NOMO-1 (cell line): ENCODE measurements around the gene INSIG2.
"Not testable (repeated sequence)": the region's sequence is repeated elsewhere in the genome, so short reads cannot be mapped to it uniquely, and the experiment has no call there.

Experiments used
- DNase-seq, 2 experiments: peaks; one replicate each; lab custom pipeline; 2025; ENCODE audit not compliant: unreplicated experiment in 2 of 2; lab: John Stamatoyannopoulos, UW

The INSIG2 gene

GRCh38 chr2:118059919-118060478, 28.3 kb upstream of the INSIG2 start:
- DNase-seq, result peak in 1 of 2 experiments; percentile 47

DNA sequence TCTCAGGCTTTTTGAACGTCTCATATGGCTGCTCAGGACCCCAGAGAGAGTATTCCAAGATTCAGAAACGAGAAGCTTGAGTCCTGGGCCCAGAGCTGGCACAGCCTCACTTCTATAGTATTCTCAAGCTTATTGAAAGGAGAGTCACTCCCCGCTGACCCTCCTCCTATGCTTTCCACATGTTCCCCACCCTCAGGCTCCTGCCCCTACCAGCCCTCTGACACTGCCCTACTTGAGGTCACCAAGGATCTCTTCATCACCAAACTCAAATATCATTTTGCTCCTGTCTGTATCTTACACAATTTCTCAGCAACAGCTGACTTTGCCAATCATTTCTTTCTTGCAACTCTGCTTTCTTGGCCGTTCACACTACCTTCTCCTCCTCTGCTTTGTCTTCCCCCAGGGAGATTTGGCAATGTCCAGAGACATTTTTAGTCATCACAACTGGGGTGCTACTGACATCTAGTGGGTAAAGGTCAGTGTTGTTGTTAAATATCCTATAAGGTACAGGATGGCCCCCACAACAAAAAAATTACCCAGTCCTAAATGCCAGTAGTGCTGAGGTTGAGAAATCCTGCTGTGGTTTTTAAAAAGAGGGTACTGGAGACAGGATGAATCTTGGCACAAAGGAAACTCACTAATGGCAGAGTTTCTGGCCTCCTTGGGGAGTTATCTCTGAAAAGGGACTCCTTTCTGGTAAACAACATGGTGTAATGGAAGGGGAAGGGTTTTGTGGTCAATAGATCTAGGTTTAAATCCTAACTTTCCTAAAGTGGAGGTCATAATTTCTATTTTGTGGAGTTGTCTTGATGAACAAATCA, 26.9 kb upstream of the INSIG2 start:
- DNase-seq, result peak; percentile 67 to 89

DNA sequence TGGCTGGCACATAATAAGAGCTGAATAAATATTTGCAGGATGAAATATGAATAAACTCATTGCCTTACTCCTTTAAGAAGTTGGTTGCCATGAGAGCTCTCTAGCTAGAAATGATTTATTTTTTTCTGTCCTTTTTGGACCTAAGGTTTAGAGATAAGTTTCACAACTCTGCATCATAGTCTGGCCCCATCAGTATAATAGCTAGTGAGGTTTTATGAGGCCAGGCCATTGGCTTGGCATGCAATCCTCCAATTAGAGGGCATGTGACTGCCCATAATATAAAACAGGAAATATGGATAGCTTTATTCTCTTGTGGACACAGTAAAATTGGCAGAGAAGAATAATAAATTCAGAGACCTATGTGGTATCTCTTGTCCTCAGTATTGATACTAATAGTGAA, 26.2 kb upstream of the INSIG2 start:
- DNase-seq, result peak in 1 of 2 experiments; percentile 55

GRCh38 chr2:118062669-118063068, 25.6 kb upstream of the INSIG2 start:
- no peak for DNase-seq

- DNase-seq, result no peak
These were observed 23.1 kb upstream of the INSIG2 start for GRCh38 chr2:118065015-118065706.

DNA sequence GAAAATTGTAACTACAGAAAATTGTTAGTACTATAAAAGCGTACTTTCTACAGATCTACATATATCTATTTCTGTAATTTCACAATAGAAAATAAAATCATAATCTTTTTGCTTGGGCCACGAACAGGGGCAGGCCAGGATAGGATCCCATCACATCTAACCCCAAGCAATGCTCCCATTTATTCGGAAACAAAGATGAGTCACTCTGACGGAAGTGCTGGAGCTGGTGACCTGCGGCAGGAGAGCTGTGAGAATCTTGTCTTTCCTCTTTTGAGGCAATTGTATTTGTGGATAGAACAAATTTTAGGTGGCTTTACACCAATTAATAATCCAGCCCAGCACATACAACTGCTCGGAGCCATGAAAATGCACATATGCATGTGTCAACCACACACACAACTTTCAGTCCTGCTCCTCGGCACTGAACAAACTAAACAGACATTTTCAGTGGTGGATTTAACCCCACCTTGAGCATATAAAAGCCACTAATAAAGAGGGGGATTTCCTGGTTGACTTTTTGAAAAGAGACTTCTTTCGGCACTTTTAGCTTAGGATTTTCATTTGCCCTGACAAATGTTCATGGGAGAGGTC, 22.3 kb upstream of the INSIG2 start:
- DNase-seq, result no peak

DNA sequence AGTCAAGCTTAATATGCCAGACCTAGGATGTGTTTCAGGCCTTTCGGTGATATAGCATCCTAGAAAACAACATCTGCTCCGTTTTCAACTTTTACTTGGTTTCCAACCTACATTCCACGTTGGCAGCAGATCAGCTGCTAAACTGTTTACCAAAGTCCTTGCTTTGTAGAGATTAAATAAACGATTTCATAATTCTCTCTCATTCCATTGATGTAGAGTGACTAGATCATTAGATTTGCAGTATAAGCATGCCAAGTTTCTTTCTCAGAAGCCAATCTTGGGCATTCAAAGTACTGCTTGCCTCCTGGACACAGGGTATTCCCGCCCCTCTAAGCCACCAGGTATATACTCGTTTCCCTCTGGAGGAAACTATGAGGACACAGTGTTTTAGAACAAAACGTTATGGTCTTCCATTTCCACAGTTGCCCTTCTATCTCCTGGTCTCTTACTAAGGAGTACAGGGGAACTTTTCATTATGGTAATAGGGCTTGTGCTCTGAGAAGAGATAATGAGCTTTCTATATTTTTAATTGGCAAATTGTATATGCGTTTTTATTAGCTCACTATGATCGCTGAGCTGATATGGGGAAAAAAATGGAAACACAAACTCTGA, 10.5 kb upstream of the INSIG2 start:
- DNase-seq, result no peak

- no peak for DNase-seq
These were observed 9.5 kb upstream of the INSIG2 start for GRCh38 chr2:118078734-118079133.

- DNase-seq, result no peak
These were observed 3.7 kb upstream of the INSIG2 start for GRCh38 chr2:118084491-118085089.

GRCh38 chr2:118085173-118086023, 2.9 kb upstream of the INSIG2 start:
- no peak for DNase-seq

- no peak for DNase-seq
These were observed 2.1 kb upstream of the INSIG2 start for GRCh38 chr2:118086024-118086633.

- peak; percentile 29 to 37 for DNase-seq
These were observed 999 bp downstream of the INSIG2 start for GRCh38 chr2:118089139-118089800.

DNA sequence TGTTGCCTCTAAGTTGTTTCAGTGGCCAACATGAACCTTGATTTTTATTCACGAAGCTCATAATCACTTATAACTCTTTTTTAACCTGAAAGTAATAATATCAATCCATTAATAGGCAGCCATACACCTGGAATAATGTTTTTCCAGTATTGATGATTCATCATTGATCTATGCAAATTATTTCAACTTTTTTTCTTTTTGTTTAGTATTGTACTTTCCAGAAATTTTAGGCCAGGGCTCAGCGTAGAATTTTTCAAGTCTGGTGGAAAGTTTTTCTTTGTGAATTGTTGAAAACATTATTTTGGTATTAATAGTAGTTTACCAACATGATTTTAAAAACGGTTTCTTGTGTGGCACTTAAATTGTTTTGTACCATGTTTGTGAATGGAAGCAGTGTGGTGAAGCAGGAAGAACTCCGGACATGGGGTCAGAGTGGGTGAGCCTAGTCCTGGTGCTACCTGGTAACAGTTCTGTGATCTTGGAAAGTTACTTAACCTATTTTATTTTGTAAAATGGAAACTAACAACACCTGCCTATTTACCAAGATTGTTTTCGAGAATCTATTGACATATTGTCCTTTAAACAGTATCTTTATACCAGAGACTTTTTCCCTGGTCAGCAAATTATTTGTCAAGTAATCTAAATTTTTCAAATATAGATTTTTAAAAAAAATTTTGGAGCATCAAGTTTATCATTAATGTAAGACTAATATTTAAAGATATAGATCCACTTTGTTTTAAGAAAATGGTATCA, 2.3 kb downstream of the INSIG2 start:
- no peak for DNase-seq

DNA sequence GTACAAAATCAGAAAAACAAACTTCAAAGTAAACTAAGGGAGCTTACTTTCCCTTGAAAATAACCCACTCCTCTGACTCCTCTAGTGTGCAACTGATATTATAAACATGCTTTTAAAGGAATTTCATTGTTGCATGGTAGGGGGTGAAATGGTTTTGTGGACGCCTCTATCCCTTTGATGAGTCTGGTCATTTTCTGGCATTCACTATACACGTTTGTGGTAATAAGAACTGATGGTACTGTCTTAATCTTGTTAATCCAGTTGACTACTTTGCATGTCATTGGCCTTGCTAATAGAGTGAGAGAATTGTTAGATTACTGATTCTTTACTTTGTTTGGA, 2.8 kb downstream of the INSIG2 start:
- DNase-seq, result no peak

DNA sequence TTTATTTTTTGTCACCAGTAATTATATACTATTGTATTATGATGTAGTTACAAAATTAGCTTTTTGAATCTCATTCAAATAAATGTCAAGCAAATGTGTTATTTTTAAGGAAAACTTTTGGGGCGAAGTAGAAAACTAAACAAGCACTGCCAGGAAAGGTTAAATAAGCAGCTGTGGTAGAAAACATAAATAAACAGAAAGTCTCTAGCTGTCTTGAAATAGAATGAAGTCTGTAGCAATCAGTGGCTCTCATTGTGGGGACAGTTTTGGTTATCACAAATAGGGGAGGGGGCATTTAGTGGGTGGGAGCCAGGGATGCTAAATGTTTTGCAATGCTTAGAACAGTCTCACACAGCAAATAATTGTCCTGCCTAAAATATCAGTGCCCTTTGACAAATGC, 3.4 kb downstream of the INSIG2 start:
- no peak for DNase-seq

DNA sequence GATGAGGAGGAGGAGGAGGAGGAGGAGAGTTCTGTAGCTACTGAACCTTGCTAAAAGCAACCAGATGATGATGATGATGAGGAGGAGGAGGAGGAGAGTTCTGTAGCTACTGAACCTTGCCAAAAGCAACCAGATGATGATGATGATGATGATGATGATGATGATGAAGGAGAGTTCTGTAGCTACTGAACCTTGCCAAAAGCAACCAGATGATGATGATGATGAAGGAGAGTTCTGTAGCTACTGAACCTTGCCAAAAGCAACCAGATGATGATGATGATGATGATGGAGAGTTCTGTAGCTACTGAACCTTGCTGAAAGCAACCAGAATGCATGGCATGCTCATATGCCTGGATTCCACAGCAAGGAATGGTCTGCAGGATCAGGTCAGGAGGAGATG, 5.8 kb downstream of the INSIG2 start:
- not testable (repeated sequence) for DNase-seq

GRCh38 chr2:118094503-118094902, 6.2 kb downstream of the INSIG2 start:
- DNase-seq, result no peak

DNA sequence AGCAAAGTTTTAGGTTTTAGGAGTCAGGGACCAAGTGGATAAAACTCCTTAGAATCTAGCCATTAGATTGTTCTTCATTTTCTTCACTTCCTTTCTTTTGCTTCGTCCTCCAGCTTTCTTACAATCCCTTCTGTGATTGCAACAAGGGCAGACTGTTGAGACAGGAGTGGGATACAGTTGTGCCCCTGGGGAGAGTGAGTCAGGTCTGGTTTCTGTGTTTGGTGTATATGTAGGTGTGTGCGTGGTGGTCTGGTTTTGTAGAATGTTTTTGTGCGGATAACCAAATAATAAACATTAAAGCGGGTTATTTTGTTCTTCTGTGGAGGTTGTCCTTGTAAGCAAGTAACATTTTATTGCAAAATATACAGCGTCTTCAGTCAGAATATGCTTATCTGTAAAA, 7.3 kb downstream of the INSIG2 start:
- peak in 1 of 2 experiments; percentile 6 for DNase-seq
